Measurements from ENCODE around the gene IGLL5.

IGLL5 gene

GRCh38 chr22:22887621-22888503 lies at the start of gene IGLL5:
Gene IGLL5 (plus strand): TSS chr22:22887816. CDS start chr22:22888054, 238 bp downstream.
- no peak for DNase-seq (ENCODE audit: low spot score)

DNA sequence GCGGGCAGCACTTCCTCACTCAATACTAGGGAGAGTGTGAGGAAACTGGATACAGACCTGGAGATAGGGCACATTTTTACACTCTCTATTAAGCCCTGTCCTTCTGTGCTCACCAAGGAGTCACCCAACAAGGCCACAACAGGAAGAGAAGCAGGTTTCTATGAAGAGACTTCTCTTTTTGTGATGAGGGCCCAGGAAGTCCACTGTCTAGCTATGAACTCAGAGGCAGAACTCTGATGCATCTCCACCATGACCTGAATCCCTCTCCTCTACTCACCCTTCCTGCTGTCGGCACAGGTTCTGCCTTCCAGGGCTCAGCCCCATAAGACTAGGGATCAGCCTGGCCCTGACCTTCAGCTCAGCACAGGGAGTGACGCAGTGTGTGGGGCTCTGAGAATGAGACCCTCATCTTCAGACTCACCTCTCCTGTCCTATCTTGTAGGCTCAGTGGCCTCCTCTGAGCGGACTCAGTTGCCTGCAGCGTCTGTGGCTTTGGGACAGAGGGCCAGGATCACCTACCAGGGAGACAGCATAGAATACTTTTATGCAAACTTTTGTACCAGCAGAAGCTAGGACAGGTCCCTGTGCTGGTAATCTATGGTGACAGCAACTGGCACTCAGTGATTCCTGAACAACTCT lies 49.3 kb upstream of the IGLL5 start:
- no peak for DNase-seq (ENCODE audit: low spot score)

- DNase-seq (ENCODE audit: low spot score): no peak
Observed at GRCh38 chr22:22839570-22840314, 47.9 kb upstream of the IGLL5 start.

DNA sequence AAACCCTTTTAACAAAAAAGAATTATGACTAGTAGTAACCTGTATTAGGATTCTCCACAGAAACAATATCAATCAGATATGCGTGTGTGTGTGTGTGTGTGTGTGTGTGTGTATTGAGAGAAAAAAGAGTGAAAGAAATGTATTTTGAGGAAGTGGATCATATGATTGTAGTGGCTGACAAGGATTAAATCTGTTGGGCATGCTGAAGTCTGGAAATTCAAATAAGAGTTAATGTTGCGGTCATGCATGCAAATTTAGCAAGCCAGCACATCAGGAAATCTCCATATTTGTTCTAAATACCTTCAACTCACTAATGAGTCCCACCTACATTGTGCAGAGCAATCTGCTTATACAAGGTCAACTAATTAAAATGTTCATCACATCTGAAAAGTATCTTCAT lies 46.8 kb upstream of the IGLL5 start:
- no peak for DNase-seq (ENCODE audit: low spot score)

DNA sequence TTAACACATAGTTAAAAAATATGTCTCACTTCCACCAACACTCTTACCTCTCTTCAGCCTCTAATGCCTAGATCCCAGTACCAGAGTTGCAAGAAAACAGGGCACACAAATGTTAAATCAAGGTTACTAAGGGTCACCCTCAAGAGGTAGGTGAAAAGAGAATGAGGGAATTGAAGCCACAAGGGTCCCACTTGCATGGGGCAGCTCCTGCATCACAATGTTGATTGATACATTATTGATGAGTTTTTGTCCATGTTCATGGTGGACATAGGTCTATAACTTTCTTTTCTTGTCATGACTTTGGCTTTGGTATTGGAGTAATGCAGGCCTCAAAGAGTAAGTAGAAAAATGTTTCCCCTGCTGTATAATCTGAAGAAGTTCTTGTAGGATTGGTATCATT lies 46.0 kb upstream of the IGLL5 start:
- DNase-seq (ENCODE audit: low spot score): no peak

GRCh38 chr22:22842085-22842484 lies 45.5 kb upstream of the IGLL5 start:
- no peak for DNase-seq (ENCODE audit: low spot score)

- no peak for DNase-seq (ENCODE audit: low spot score)
Observed at GRCh38 chr22:22843848-22844247, 43.8 kb upstream of the IGLL5 start.

- no peak for DNase-seq (ENCODE audit: low spot score)
Observed at GRCh38 chr22:22847241-22847640, 40.4 kb upstream of the IGLL5 start.

DNA sequence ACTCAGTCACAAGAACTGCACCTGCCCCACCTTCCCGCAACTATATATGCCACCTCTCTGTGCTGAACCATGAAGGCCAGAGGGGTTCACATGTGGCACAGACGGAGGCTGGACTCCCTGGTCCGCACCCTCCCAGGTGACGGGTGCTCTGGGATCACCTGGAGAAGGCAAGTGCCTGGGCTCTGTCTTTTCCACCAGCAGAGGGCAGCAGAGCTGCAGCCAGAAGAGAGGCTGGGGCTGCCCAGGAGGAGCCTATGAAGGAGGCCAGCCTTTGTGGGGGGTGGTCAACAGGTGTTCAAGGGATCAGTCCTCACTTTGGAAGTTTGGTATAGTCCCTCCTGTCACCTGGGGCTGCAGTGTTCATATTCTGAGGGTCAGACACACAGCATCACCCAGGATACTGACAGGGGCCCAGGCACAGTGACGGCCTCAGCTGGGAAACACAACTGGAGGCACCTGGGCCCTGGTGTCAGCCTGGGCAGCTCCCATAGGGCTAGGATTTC lies 39.2 kb upstream of the IGLL5 start:
- DNase-seq (ENCODE audit: low spot score): peak; percentile 21

DNA sequence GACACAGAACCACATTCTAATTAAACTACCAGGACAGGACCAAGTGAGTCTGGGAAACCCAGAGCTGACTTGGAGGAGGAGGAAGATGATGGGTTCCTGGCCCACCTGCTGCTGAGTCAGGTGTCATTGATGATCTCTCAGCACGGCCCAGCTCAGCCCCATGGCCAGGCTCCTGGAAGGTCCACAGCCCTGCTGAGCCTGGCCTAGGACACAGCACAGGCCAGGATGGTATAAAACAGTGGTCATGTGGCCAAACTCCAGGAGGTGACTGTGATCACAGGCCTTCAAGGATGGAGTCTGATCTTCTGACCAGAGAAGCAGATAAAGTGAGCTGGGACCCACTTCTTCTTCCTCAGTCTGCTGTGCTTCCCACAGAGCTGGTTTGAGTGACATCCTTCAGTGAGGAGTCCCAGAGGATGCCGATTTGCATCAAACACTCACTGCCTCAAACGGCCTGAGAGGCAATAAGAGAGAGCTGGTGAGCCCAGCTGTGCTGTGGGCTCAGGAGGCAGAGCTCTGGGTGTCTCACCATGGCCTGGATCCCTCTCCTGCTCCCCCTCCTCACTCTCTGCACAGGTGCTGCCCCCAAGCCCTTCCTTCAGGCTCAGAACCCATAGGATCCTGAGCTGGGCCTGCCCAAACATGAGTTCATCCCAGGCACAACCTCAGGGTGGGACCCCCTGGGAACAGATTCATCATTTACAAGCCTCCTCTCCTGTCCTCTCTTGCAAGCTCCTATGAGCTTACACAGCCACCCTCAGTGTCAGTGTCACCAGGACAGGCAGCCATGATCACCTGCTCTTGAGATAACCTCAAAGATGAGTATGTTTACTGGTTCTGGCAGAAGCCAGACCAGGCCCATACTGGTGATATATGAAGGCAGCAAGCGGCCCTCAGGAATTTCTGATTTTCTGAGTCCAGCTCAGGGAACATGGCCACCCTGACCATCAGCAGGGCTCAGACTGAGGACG lies 37.7 kb upstream of the IGLL5 start:
- no peak for DNase-seq (ENCODE audit: low spot score)

DNA sequence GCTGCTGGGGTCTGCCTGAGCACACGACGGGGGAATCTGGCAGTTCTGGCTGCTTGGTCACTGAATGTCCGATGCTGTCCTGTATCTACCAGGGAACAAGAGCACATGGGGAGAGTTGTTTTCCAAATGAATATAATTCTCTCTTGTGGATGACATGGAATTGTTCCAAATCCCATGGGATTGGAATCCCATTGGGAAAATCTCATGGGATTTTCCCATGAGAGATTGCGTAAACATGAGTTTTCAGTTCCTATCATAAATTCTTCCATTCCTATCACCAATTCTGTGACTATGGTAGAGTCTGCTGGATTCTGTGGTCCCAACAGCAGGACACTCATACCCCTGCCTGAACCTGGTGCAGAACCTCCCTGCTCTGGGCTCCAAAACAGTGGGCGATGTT lies 35.6 kb upstream of the IGLL5 start:
- no peak for DNase-seq (ENCODE audit: low spot score)

DNA sequence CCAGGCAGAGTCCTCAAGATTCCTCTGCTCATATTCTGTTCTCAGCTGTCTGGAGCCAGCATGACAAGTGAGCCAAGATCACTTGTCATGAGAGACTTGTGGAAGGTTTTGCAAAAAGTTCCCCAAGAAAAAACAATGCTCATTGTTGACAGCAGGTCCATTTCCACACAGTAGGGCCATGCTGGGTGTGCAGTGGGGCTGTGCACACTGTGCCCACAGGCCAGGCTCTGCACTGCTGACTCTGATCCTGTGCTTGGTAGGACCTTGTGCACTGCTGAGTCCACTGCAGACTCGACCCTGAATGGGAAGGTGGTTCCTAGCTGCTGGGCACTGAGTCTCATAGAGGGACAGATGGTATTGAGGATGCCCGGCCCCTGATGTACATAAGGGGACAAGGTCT lies 33.9 kb upstream of the IGLL5 start:
- no peak for DNase-seq (ENCODE audit: low spot score)

- no peak for DNase-seq (ENCODE audit: low spot score)
Observed at GRCh38 chr22:22854466-22854865, 33.1 kb upstream of the IGLL5 start.

DNA sequence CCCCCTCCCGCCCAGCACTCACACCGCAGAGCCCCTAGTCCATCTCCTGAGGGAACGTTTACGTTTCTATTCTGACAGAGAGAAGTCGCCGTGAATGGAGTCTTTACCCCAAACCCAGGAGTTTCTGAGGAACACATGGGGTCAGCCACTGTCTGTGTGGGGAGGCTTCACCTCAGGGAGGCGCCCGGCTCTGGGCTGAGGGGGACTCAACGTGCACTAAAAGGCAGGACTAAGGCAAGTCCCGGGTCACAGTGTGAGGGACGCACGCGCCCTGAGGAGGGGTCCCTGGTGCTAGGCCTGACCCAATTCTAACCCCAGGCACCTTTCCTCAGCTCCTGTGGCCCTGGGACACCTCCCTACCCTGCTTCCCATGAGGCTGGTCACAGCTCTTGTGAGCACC lies 32.5 kb upstream of the IGLL5 start:
- no peak for DNase-seq (ENCODE audit: low spot score)

DNA sequence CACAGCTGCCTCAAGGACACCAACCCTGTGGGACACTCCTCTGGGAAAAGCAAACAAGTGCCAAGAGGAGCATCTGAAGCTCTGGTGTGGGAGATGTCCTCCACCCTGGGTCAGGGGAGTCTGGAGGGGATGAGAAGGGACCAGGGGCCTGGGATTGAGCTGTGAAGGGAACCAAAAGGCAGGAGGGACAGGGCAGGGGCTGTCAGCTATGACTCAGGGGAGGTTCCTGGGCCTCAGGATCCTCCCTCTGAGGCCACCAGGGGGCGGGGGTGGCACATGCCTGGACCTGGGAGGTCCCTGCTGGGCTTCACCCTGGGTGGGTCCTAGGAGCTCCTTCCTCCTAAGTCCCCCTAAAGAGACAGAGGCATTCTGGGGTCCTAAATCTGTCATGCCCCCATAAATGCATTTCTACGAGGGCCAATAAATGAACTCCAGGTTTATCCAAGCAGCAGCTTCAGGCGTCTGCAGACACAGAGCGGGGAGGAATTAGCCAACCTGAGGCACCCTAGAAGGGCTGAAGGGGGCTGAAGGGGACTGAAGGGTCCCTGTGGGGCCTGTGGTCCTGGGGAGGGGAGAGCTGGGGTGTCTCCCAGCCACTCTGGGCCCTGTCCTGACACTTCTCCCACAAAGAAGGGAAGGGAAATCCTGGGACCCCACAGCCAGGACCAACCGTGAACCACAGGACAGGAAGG lies 31.9 kb upstream of the IGLL5 start:
- DNase-seq (ENCODE audit: low spot score): no peak

DNA sequence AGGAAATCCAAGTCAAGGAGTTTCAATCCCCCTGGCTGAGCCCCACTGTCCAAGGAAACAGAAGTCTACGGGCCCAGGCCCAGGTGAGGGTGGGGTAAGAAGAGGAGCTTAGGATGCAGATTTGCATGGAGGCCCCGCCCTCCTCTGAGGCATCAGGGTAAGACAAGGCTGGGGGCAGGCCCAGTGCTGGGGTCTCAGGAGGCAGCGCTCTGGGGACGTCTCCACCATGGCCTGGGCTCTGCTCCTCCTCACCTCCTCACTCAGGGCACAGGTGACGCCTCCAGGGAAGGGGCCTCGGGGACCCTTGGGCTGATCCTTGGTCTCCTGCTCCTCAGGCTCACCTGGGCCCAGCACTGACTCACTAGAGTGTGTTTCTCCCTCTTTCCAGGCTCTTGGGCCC lies 31.3 kb upstream of the IGLL5 start:
- no peak for DNase-seq (ENCODE audit: low spot score)

DNA sequence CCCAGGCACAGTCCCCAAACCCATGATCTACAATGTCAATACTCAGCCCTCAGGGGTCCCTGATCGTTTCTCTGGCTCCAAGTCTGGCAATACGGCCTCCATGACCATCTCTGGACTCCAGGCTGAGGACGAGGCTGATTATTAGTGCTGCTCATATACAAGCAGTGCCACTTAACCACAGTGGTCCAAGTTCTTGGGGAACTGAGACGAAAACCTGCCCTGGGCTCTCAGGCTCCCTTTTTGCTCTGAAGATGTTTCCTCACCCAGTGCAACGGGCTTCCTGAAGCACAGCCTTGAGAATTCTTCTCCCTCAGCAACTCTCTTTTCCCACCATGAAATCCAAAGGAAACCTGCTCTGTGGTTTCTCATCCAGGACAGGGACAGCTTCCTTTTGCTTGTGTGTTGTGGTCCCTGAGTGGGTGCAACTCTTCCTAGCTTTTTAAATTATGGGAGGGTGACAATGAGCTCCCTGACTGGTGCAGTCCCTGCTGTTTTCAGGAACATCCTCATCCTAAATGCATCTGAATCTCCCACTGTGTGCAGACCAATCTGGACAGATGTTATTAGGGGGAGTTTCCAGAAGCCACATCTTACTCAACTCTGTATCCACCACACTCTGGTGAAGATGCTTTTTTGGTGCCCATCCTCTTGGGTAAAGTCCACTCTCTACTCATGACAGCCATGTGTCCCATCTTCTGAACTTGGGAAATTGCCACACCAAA lies 30.6 kb upstream of the IGLL5 start:
- no peak for DNase-seq (ENCODE audit: low spot score)

DNA sequence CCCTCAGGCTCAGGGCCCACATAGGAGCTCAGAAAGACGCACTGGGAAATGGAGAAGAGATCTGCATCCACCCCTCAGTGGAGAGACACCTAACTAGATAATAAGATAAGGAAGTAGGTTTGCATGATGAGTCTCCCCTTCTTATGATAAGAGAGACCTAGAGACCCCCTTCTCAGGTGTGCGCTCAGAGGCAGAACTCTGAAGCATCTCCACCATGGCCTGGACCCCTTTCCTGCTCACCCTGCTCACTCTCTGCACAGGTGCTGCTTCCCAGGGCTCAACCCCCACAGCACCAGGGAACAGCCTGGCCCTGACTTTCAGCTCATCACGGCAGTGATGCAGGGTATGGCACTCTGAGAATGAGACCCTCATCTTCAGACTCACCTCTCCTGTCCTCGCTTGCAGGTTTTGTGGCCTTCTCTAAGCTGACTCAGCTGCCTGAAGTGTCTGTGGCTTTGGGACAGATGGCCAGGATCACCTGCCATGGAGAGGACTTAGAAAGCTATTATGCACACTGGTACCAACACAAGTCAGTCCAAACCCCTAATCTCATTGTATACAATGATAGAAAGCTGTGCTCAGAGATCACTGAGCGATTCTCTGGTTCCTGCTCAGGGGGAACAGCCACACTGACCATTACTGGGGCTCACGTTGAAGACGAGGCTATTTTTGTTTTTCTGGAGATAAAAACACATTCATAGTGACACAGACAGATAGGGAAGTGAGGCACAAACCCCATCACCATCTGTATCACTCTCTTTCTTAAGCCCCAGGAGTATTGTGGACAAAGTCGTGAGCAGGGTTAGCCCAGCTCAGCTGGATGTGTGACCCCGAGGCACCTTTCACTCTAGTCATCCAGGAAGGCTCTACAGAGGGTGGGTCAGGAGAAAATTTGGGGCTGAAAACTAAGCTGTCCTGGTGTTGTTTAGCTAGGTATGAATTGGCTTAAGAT lies 29.7 kb upstream of the IGLL5 start:
- DNase-seq (ENCODE audit: low spot score): no peak

GRCh38 chr22:22858559-22858937 lies 29.1 kb upstream of the IGLL5 start:
- DNase-seq (ENCODE audit: low spot score): no peak

Data from kidney capillary endothelial cell (primary cell).